Dermis microvascular lymphatic vessel endothelial cell (primary cell): ENCODE measurements around the gene AGPS. TPM values are rescaled to one million over a fixed set of nuclear protein-coding genes. Genes with fewer than 3 reads are reported as not detected.
A peak's percentile ranks its signal among the peaks of the same experiment; 100 is the strongest.
"Not testable (repeated sequence)": the region's sequence is repeated elsewhere in the genome, so short reads cannot be mapped to it uniquely, and the experiment has no call there.

Experiments
- DNase-seq, 2 donors: peaks; one replicate each; pipeline versions ENCODE4 v3.0.0 to v3.0.0-alpha.2; 2010; ENCODE audit warnings: low read depth in 2 of 2
- total RNA-seq: library from RNA; depleted of rRNA; stranded (reverse); fragments of >200 nt; gene quantifications from 2 replicates; pipeline ENCODE4 v1.2.1, GENCODE V29; 2014

Gene AGPS
- 43.0 and 43.5 TPM in 2 replicates for total RNA-seq

DNA sequence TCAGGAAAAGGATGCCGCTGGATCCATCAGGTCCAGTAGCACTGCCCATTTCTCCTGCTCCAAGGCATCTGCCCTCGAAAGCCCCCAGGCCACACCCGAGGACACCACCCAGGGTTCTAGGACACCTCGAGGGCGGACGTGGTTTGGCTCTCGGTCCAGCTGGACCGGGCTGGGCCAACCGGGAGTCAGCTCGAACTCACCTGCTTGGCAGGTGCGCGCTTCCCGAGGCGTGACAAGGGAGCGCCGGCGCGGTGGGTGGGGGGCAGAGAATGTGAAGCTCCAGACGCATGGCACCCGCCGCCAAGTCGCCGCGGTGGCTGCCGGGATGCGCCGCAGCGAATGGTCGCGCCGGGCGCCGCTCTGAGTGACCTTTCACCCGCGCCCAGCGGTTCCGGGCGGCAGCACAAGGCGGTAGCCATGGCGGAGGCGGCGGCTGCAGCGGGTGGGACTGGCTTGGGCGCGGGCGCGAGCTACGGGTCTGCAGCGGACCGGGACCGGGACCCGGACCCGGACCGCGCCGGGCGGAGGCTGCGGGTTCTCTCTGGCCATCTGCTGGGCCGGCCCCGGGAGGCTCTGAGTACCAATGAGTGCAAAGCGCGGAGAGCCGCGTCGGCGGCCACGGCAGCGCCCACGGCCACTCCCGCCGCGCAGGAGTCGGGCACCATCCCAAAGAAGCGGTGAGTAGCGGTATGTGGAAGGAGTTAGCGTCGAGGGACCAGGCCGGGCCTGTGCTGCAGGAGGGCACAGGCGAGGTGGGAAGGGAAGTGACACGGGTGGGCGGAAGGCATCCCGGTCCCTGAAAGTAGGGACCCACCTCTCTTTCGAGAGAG is at the start of gene AGPS:
Gene AGPS (plus strand): TSS at position 401 of the 830 bp plus-strand sequence. CDS start 17 bp downstream, at position 418.
- DNase-seq = peak in 1 of 2 donors; percentile 76

DNA sequence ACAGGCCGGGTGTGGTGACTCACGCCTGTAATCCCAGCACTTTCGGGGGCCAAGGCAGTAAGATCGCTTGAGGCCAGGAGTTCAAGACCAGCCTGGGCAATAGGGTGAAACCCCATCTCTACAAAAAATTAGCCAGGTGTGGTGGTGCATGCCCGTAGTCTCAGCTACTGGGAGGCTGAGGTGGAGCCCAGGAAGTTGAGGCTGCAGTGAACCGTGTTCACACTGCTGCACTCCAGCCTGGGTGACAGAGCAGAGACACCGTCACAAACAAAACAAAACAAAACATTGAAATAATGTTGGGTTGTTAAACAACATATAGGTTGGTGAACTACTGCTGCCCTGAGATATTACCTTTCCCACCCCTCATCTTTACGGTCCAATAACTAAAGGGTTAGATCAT is 48.8 kb upstream of the AGPS start:
- DNase-seq = no peak

DNA sequence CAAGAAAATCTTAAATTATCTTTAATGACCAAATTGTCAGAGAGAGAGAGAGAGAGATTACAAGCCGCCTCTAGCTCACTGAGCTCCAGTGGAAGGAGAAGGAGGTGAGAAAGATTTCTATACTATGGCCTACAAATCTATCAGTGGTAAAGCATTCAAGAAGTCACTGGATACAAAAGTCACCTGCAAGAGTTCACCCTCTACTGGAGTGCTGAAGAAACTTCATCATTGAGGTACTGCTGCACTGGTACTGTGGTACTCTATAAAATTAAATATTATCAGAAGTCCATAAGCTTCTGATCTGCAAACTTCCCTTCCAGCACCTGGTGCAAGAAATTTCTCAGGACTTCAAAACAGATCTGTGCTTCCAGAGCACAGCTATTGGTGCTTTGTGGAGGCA is 48.3 kb upstream of the AGPS start:
- no peak for DNase-seq

DNA sequence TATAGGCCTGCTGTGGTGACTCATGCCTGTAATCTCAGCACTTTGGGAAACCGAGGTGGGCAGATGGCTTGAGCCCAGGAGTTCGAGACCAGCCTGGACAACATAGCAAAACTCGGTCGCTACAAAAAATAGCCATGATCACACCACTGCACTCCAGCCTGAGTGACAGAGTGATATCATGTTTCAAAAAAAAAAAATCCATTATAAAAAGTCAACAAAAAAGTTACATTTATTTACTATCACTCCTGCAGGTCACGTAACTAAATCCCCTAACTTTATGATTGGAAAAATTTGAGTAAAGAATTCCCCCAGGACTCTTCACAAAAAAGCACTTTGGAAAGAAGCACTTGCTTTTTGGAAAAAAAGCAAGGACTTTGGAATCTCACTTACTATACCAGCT is 46.4 kb upstream of the AGPS start:
- no peak for DNase-seq

DNA sequence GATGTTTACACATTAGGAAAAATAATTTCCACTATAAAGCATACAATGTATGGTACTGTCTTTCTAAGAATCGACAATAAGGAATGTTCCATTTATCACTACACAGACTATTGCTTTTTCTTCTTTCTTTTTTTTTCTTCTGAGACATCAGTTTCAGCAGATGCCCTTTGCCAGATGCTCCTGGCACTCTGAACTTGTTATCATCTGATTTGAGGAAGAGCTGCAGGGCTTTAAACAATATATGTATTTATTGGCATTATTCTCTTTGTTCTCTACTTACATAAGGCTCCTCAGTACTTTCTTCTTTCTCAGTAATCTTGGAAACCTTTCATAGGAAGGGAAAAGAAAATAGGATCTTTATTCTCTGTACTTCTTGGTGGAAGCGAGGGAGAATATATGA is 45.0 kb upstream of the AGPS start:
- no peak for DNase-seq

DNA sequence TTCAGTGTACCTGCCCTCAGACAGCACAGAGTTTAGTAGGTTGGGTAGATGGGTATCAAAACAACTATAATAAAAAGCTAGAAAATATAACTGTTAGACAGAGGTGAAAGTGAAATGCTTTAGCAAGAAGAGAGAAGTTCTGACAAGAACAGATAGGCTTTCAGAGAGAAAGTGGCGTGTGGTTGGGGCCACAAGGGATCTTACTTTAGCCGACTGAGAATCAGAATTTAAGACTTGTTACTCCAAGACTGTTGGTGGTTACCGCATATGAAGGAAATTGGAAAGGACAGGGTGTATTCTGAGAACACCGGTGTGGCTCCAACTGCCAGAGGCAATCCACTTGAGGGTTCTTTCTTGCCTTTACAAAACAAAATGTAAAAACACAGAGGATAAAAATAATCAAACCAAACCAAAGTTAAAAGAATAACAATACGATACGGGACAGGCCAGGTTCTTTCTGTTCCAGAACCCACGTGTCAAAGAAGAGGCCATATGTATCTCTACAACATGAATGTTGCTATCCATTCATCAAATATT is 44.4 kb upstream of the AGPS start:
- DNase-seq = no peak

DNA sequence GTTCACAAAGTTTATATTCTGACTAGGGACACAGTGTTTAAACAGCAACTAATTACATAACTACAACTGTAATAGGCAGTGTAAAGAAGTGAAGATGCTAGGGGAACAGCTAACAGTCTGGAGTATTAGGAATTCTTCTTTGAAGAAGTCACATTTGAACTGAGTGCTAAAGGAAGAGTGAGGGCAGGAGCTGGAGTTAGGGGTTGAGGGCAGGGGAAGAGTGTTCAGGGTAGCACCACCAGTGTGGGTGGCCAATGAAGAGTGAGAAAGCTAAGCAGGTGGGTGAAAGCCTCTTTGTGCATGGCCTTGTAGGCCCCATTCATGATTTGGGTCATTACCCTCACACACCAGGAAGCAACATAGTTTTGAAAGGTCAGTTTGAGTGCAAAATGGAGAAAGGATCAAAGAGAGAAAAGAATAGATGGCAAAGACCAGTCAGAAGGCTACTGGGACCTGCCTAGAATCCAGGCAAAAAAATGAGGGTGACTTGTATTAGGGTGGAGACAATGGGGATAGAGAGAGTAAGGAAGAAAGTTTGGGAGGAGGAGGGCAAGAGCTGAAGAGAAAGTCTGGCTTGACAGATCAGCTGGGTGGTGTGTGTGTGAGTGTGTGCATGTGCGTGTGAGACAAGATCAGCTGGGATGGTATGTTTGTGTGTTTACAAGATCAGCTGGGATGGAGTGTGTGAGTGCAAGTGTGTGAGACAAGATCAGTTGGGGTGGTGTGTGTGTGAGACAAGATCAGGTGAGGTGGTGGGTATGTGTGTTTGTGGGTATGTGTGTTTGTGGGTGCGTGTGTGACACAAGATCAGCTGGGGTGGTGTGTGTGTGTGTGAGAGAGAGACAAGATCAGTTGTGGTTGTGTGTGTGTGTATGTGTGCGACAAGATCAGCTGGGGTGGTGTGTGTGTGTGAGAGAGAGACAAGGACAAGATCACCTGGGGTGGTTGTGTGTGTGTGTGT is 43.6 kb upstream of the AGPS start:
- DNase-seq = no peak

DNA sequence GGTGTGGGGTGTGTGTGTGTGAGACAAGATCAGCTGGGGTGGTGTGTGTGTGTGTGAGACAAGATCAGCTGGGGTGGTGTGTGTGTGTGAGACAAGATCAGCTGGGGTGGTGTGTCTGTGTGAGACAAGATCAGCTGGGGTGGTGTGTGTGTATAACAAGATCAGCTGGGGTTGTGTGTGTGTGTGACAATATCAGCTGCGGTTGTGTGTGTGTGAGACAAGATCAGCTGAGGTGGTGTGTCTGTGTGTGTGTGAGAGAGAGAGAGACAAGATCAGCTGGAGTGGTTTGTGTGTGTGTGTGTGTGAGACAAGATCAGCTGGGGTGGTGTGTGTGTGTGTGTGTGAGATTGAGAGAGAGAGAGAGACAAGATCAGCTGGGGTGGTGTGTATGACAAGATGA is 41.9 kb upstream of the AGPS start:
- DNase-seq = not testable (repeated sequence)

DNA sequence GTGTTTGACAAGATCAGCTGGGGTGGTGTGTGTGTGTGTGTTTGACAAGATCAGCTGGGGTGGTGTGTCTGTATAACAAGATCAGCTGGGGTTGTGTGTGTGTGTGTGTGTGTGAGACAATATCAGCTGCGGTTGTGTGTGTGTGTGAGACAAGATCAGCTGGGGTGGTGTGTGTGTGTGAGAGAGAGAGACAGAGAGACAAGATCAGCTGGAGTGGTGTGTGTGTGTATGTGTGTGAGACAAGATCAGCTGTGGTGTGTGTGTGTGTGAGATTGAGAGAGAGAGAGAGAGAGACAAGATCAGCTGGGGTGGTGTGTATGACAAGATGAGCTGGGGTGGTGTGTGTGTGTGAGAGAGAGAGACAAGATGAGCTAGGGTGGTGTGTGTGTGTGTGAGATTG is 41.5 kb upstream of the AGPS start:
- not testable (repeated sequence) for DNase-seq

DNA sequence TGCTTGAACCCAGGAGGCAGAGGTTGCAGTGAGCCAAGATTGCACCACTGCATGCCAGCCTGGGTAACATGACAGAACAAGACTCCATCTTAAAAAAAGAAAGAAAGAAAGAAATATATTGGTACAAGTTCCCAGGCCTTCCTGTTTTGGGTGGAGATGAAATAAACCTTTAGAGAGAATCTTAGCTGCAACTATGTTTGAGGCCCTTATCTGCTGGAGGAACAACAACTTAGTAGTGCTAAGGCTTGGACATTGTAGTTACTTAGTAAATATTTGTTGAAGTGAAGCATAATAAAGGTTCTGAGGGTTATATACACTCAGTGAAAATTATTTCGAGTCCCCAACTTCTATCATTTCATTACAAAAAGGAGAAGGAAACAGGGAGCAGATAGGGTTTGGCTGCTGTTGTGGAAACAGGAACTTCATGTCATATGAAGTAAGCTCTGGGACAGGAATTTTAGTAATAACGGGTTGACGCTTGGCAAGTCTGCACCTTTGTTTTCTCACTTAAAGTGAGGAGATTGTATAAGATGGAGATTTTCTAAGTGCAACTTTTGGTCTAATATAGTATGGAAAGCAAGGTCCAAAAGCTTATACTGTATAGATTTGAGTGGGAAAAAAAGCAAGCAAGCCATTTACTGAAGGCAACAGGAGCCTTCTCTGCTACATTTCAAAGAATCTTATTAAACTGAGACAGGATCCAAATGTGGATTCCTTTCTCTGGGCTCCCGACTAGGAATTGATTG is 40.0 kb upstream of the AGPS start:
- peak; percentile 29 to 51 for DNase-seq

DNA sequence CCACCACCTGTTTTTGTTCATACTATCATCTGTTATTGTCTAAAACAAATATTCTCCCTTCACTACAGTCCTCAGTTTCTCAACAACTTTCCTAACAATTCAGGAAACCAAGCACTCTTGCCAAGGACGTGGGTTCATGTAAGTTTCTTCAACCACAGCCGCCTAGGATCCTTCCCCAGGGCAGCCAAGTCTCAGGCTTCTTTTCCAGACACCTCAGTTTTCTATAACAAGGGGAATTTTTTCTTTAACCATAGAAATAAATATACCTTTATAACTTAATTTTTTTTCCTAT is 39.4 kb upstream of the AGPS start:
- DNase-seq = peak in 1 of 2 donors; percentile 24

DNA sequence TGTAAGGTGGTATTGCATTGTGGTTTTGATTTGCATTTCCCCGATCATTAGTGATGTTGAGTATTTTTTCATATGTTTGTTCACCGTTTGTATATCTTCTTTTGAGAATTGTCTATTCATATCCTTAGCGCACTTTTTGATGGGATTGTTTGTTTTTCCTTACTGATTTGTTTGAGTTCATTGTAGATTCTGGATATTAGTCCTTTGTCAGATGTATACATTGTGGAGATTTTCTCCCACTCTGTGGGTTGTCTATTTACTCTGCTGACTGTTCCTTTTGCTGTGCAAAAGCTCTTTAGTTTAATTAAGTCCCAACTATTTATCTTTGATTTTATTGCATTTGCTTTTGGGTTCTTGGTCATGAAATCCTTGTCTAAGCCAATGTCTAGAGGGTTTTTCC is 38.0 kb upstream of the AGPS start:
- not testable (repeated sequence) for DNase-seq

DNA sequence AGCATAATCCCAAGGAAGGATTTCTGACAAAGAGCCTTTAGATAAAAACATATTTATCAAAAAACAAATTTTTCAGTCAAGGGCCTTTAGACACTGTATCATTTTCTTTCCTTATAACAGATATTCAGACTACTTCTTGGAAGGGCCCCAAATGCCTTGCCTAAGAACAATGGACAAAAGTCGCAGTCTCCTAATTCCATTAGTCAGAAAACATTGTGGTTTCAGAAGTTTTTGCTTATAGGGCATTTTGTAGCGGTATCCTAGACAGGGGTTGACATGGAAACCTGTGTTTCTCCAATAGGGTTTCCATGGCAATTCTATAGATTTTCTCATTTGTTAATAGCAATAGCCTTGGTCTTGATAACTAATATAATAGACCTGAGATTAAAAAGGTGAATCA is 36.7 kb upstream of the AGPS start:
- DNase-seq = peak in 1 of 2 donors; percentile 33

DNA sequence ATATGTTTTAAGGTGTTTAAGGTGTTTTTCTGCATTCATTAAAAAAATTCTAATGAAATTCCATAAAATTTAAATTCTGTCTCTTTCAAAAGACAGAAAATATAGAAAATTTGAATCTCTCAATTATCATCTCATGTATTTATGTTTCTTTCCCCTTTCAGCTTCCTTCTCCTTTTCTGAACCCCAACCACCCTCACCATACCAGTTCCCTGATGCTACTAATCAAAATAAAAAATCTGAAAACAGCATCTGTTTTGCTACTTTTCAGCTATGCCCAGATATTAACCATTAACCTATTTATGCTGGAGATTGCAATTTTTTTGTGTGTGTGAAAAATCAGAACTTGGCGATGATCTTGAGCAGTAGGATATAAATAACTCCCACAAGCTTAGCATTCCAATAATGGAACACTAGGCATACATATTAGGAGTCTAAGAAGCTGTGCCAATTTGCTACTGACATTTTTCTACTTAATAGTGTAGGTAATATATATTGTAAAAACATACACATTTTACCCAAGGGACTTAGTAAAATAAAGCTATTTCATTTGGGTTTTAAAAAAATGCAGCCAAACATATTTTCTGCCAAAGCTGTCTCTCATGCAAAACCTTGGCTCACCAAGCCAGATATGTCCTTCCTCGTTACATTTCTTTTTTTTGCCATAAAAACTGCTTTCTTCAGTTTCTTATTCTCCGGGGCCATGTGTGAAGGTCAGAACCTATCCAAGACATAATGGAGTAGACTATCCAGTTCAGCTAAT is 32.6 kb upstream of the AGPS start:
- DNase-seq = no peak

DNA sequence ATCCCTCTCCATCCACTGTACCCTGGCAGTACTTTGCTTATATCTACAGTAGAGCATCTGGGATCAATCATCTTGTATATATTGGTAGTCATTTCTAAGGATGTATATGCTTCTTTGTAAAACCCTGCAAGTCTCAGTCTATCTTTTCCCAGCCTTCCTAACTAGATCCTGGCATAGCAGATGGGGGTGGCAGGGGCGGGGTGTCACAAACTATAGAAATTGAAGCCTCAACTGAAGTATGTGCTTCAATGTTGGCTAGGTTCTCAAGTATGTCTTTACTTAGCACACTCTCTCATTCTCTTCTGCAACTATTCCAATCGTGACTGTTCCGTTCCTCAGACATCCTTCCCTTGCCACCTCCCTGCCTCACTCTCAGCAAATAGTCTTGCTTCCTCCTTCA is 30.1 kb upstream of the AGPS start:
- no peak for DNase-seq

DNA sequence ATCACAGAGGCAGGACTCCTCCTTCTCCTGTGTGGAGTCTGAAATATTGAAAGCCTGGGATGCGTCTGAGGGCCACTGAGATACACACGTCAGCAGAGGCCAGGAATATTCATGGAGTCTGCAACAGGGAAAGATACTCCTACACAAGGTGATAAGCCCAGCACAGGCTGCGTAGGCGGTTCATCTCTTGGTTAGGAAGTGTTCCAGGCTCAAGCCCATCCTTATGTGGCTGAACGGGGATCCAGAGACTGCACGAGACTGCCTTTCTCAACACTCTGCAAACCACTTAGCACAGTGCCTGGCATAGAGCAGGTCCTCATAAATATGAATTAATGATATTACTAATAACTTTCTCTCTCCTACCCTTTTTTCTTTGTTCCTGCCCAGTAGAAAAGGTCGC is 29.2 kb upstream of the AGPS start:
- no peak for DNase-seq

DNA sequence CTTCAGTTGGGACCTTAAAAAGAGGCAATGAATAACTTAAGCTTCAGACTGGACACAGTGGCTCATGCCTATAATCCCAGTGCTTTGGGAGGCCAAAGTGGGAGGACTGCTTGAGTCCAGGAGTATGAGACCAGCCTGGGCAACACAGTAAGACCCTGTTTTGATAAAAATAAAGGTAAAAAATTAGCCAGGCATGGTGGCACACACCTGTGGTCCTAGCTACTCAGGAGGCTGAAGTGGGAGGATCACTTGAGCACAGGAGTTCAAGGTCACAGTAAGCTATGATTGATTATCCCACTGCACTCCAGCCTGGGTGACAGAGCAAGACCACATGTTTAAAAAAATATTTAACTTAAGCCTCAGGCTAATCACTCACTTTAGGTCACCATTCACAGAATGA is 26.8 kb upstream of the AGPS start:
- not testable (repeated sequence) for DNase-seq

DNA sequence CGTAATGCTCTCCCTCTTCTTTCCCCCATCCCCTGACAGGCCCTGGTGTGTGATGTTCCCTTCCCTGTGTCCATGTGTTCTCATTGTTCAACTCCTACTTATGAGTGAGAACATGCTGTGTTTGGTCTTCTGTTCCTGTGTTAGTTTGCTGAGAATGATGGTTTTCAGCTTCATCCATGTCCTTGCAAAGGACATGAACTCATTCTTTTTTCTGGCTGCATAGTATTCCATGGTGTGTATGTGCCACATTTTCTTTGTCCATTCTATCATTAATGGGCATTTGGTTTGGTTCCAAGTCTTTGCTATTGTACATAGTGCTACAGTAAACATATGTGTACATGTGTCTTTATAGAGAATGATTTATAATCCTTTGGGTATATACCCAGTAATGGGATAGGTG is 24.6 kb upstream of the AGPS start:
- DNase-seq = not testable (repeated sequence)

DNA sequence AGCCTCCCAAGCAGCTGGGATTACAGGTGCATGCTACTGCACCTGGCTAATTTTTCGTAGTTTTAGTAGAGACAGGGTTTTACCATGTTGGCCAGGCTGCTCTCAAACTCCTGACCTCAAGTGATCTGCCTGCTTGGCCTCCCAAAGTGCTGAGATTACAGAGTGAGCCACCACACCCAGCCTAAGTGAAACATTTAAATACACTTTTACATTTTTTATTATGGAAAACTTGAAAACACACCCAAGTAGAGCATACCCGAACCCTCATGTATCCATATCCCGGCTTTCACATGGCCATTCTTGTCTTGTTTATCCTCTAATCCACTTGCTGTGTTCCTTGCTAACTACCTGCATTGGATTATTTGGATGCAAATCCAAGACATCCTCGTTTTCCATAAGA is 13.2 kb upstream of the AGPS start:
- DNase-seq = no peak

DNA sequence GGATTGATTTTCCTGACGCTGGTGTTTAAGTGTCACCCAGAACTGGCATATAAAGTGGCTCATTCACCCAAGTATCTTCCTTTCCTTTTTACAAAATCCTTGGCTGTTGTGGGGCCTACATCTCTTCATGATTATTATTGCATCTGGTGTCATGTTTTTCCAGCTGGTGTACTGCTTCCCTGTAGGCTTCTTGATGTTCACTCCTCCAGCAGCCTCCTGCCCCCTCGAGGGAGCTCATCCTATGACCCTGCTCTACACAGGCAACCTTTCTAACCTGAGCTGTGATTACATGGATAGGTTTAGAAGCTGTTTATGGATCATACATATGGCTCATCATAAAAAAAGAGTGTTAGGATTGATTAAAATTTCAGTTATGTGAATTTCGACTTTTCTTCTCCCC is 12.4 kb upstream of the AGPS start:
- DNase-seq = no peak

DNA sequence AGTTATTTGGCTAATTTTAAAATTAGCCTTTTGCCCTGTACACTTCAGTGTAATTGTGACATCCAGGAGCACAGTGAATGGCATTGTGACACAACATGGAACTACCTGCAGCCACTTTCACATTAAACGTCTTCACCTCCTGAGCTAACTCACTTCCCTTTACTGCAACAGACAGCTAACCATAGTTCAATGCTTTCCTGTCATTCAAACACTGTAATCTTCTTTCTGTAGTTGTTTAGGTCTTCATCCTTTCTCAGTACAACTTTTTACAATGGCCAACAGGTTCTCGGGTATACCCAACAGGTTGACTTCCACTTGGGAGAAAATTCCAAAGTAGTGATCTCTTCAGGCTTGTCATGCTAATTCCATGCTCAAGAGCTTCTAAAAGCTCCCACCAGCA is 8.6 kb upstream of the AGPS start:
- no peak for DNase-seq
